Raji (cell line): Measurements from ENCODE around the gene HIVEP2.

ENCODE experiments used
- POLR2A ChIP-seq: IDR thresholded peaks from 2 replicates; pipeline ENCODE4 v1.6.1; 2011; ENCODE audit warnings: low read depth, low read length, control low read depth; ENCODE audit not compliant: insufficient read depth

The HIVEP2 gene

GRCh38 chr6:142729618-142730017, 215.4 kb downstream of the HIVEP2 start:
- no peak for TF ChIP-seq POLR2A

DNA sequence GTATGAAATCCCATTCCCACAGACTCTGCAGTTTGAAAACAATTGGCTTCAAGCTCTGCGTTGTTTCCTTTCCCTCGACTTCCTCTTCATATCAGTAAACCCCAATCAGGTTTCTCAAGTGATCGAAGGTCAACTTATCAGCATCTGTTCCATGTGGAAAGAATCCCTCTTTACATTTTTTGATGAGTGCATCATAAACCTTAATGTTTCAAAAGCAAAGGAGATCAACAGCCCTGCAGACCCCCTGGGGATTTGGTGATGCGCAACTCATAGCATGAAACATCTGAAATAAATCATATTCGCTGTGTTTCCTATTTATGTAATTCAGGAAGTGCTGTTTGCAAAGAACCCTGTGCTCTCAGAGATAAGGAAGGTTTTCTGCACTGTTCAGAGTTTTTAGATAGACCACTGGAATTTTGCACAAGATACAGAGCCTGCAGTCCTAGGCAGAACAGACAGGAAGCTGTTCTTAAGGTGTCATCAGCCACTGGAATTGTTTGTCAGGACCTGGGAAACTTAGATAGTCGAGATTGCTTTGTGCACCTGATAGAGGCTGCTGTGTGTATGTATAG, 216.0 kb downstream of the HIVEP2 start:
- no peak for TF ChIP-seq POLR2A

GRCh38 chr6:142728364-142728763, 216.6 kb downstream of the HIVEP2 start:
- TF ChIP-seq POLR2A: no peak

DNA sequence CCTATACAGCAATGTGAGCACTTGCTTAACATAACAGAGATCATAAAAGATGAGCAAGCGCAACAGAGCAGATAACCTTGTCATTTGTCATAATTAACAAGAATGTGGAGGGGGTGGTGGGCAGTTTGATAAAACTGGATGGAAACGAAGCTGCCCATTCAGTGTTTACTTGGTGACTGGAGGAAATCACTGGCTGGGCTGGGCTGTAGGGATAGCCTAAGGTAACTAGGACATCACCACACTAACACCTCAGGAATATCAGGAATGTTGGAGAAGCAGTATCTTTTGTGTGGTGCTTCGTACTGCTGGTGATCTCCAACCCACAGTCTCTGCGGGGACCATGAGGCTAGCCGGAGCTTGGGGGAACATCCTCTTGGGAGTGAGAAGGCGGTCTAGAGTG, 218.4 kb downstream of the HIVEP2 start:
- no peak for TF ChIP-seq POLR2A

DNA sequence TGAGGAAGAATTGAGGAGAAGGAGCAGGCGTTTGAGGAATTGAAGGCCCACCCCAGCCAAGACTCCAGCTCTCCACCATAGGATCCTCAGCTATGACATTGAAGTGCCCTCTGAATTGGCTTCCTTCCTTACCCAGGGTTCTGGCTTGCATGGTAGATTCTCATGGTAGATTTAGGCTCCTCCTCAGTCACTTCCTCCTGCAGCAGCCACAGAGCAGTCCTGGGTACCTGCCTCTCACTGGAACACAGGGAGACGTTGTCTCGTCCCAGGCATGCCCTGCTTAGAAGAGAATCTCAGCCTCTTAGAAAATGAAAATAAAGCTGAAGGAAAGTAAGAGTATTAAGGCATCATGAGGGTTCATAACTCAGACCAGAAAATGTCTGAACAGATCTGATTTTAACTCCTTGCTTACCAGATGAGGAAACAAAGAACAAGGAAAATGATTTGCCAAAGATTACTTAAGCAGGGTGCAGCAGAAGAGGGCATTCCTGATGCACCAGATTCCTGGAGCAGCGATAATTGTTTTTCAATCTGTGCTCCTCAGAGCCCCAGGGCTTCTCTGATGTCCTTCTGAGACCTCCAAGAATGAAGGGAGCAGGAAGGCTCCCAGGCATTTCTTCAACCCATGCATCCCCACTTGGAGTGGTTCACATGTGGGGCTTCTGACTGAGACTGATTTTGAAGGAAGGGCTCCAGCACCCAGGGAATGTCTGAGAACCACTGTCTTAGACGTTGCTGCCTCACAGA, 219.8 kb downstream of the HIVEP2 start:
- TF ChIP-seq POLR2A: no peak

DNA sequence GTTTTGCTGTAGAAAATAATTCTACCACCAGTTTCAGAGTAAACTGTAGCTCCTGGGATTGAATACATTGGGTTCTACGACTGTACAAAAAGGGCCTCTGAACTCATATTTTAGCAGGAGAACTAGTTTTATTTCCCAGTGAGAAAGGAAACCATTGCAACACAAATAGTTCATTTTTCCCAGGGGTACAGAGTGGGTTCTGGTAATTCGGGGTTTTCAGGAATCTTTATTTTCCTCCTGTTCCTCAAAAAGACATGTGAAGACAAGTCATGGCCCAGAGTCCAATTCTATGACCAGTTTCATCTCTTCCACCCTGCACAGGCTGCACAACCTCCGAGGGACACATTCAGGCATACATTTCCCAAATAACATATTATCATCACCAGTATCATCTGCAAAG, 222.1 kb downstream of the HIVEP2 start:
- no peak for TF ChIP-seq POLR2A

GRCh38 chr6:142722012-142722411, 223.0 kb downstream of the HIVEP2 start:
- no peak for TF ChIP-seq POLR2A

- no peak for TF ChIP-seq POLR2A
These were observed 223.6 kb downstream of the HIVEP2 start for GRCh38 chr6:142721215-142721920.

DNA sequence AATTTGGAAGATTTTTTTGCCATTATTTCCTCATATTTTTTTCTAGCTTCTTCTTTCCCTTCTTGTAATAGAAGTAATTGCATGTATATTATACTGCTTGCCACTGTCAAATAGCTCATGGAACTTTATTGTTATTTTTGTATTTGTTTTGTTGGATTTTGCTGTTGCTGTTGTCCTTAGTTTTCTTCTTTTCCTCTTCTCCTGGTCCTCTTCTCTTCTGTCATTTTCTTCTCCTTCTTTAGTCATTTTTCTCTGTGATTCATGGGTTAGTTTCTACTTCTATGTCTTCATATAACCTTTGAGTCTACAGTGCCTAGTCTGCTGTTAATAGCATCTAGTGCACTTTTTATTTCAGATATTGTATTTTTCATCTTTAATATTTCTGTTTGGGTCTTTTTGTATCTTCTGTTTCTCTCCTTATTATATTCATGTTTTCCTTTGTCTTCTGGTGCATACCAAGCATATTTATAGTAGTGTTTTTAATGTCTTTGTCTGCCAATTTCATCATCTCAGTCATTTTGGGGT, 226.2 kb downstream of the HIVEP2 start:
- no peak for TF ChIP-seq POLR2A

- no peak for TF ChIP-seq POLR2A
These were observed 228.9 kb downstream of the HIVEP2 start for GRCh38 chr6:142716097-142716496.

DNA sequence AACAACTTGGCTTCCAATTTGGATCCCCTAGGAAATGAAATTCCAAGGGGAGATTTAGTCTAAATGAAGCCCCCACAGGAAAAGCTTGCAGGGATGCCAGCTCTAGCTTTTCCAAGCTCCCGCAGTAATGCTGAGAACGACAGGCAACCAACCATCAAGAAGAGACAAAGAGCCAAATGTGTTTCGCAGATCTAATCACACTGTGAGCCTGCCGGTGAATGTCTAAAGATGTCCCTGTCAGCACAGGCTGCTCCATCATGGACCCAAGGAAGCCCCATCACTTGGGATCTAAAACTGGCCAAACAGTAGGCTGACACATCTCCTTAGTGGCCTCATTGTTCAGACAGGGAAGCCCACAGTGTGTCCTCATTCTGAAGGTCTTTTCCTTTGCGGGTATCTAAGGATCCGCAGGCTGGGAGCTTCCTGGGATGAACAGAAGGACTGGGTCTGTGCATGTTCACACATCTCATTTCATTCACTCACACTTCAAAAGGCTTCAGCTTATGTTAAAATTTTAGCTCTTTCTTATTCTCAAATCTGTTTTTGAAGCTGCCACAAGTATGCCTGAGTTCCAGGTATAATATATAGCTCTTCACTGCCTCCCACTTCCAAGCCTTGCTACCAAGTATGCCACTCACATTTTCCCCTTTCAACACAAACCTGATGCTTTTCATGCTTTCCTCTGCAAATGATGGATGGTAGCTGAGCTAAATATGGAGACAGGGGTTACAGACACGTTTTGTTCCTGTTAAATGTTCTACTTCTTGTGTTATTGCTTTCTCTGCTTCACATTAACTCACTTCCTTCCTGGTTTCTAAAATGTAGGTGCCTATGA, 229.8 kb downstream of the HIVEP2 start:
- no peak for TF ChIP-seq POLR2A

- TF ChIP-seq POLR2A: no peak
These were observed 231.0 kb downstream of the HIVEP2 start for GRCh38 chr6:142713959-142714358.

- no peak for TF ChIP-seq POLR2A
These were observed 232.7 kb downstream of the HIVEP2 start for GRCh38 chr6:142712231-142712630.

DNA sequence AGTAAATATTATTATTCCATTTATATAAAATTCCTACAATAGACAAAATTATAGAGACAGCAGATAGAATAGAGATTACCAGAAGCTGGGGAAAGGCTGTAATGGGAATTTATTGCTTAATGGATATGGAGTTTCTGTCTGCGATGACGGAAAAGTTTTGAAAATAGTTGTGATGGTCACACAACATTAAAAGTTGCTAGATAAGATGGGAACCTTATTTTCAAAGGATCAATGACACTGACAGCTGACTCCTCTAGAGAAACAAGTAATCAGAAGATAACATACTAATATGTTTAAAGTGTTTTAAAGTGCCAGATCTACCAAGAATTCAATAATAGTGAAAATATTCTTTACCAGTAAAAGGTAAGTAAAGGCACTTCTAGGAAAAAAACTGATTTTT, 236.3 kb downstream of the HIVEP2 start:
- no peak for TF ChIP-seq POLR2A

DNA sequence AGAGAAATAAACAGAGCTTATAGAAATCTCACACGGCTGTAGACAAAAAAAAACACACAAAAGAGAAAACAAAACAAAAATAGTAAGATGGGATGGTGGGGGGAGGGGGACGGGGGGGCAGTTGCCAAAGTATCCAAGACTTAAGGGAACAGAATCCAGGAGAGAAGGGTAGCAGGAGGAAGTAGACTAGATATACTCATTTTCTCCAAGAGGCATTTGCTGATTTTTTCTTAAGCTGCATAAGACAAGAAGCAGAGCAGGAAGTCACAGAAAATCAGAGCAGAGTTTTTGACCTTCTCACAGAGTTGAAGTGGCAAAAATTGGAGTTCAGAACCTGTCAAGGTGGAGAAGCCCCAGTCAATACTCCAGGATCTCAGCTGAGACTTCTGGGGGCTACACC, 237.7 kb downstream of the HIVEP2 start:
- TF ChIP-seq POLR2A: no peak
